ENCODE data around the gene PALM.

DNA sequence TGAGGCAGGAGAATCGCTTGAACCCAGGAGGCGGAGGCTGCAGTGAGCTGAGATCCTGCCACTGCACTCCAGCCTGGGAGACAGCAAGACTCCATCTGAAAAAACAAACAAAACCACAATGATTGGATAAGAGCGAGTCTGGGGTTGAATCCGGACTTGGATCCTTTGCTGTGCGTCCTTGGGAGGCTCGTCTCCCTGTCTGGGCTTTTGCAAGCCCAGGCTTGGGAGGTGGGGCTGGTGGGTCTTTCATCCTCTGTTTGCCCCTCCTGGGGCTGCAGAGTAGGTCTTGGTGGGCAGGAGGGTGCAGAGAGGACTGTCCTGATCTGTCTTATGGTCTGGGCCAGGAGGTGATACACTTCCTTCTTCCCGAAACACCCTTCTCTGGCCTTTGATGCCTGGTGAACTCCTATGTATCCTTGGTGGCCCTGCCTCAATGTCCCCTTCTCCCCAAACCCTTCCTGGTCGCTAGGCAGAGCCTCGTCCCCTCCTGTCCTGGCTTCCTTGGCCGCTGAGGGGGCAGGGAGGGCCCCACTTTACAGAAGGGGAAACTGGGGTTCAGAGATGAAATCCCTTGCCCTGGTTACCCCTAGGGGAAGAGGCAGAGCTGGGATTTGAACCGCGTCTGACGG is 16.8 kb downstream of the PALM start:
- TF ChIP-seq, protein P1, sequence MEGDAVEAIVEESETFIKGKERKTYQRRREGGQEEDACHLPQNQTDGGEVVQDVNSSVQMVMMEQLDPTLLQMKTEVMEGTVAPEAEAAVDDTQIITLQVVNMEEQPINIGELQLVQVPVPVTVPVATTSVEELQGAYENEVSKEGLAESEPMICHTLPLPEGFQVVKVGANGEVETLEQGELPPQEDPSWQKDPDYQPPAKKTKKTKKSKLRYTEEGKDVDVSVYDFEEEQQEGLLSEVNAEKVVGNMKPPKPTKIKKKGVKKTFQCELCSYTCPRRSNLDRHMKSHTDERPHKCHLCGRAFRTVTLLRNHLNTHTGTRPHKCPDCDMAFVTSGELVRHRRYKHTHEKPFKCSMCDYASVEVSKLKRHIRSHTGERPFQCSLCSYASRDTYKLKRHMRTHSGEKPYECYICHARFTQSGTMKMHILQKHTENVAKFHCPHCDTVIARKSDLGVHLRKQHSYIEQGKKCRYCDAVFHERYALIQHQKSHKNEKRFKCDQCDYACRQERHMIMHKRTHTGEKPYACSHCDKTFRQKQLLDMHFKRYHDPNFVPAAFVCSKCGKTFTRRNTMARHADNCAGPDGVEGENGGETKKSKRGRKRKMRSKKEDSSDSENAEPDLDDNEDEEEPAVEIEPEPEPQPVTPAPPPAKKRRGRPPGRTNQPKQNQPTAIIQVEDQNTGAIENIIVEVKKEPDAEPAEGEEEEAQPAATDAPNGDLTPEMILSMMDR (IDR thresholded peaks at IDR 0.05 in 2 of 3, conservative IDR thresholded peaks at IDR 0.05 in 1 of 3; ENCODE audit: borderline replicate concordance in 1 of 3, insufficient read depth in 1 of 3, low read depth in 2 of 3, low read length in 2 of 3), result no peak
- no peak for TF ChIP-seq JUND (IDR thresholded peaks at IDR 0.05)
- no peak for TF ChIP-seq EZH2 (IDR thresholded peaks at IDR 0.05)
- TF ChIP-seq, protein P2, sequence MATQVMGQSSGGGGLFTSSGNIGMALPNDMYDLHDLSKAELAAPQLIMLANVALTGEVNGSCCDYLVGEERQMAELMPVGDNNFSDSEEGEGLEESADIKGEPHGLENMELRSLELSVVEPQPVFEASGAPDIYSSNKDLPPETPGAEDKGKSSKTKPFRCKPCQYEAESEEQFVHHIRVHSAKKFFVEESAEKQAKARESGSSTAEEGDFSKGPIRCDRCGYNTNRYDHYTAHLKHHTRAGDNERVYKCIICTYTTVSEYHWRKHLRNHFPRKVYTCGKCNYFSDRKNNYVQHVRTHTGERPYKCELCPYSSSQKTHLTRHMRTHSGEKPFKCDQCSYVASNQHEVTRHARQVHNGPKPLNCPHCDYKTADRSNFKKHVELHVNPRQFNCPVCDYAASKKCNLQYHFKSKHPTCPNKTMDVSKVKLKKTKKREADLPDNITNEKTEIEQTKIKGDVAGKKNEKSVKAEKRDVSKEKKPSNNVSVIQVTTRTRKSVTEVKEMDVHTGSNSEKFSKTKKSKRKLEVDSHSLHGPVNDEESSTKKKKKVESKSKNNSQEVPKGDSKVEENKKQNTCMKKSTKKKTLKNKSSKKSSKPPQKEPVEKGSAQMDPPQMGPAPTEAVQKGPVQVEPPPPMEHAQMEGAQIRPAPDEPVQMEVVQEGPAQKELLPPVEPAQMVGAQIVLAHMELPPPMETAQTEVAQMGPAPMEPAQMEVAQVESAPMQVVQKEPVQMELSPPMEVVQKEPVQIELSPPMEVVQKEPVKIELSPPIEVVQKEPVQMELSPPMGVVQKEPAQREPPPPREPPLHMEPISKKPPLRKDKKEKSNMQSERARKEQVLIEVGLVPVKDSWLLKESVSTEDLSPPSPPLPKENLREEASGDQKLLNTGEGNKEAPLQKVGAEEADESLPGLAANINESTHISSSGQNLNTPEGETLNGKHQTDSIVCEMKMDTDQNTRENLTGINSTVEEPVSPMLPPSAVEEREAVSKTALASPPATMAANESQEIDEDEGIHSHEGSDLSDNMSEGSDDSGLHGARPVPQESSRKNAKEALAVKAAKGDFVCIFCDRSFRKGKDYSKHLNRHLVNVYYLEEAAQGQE (IDR thresholded peaks at IDR 0.05; ENCODE audit: low read depth), result no peak
- no peak for TF ChIP-seq POLR2A (IDR thresholded peaks at IDR 0.05; ENCODE audit: borderline replicate concordance, extremely low read depth, insufficient read depth, insufficient read length)
- TF ChIP-seq RAD21 (IDR thresholded peaks at IDR 0.05; ENCODE audit: low read depth), result no peak
- no peak for TF ChIP-seq EZH2phosphoT487 (IDR thresholded peaks at IDR 0.05; ENCODE audit: borderline replicate concordance)
